Stomach (tissue), 4 donors: ENCODE results near the gene PROB1.

Source experiments
- EP300 ChIP-seq: sonication (generic); formaldehyde crosslinking; IDR thresholded peaks from one replicate; pipeline ENCODE4 v1.6.1; 2017; ENCODE audit warnings: antibody characterized with exemption
- TF ChIP-seq, protein P1 (sequence below), 7 experiments: fragments of 450-650 bp in 4 of 7; fragments of 200-600 bp in 3 of 7; sonication (generic) in 3 of 7; IDR thresholded peaks; one replicate each; pipeline ENCODE4 v1.5.1; 2016 to 2019; ENCODE audit warnings: antibody characterized with exemption in 7 of 7, control low read depth in 2 of 7, mild to moderate bottlenecking in 1 of 7

DNA sequence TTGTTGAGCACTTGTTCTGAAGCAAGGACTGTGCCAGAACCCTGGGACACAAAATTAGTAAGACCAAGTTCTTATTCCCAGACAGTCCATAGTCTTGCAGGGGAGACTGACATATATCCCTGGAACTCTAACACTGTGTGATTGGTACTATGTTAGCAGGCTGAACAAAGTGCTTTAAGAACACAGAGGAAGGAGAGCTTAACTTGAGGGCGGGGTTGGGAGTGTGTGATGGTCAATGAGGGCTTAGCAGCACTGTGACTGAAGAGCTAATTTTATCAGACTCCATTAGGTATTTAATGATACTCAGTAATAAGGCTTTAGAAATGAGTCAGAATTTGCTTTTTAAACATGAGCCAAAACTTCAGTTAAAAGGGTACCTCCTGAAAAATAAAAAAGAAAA, 23.9 kb upstream of the PROB1 start:
- TF ChIP-seq, protein P1, sequence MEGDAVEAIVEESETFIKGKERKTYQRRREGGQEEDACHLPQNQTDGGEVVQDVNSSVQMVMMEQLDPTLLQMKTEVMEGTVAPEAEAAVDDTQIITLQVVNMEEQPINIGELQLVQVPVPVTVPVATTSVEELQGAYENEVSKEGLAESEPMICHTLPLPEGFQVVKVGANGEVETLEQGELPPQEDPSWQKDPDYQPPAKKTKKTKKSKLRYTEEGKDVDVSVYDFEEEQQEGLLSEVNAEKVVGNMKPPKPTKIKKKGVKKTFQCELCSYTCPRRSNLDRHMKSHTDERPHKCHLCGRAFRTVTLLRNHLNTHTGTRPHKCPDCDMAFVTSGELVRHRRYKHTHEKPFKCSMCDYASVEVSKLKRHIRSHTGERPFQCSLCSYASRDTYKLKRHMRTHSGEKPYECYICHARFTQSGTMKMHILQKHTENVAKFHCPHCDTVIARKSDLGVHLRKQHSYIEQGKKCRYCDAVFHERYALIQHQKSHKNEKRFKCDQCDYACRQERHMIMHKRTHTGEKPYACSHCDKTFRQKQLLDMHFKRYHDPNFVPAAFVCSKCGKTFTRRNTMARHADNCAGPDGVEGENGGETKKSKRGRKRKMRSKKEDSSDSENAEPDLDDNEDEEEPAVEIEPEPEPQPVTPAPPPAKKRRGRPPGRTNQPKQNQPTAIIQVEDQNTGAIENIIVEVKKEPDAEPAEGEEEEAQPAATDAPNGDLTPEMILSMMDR (IDR thresholded peaks at IDR 0.05), result no peak
- no peak for TF ChIP-seq EP300
